GM20000 (cell line): Measurements from ENCODE around the gene SHISAL1.

Experiments
- DNase-seq: peaks from one replicate; pipeline ENCODE4 v3.0.0; 2012; ENCODE audit warnings: low spot score
- CTCF ChIP-seq: IDR thresholded peaks from 2 replicates; pipeline ENCODE4 v1.5.1; 2012; ENCODE audit warnings: mild to moderate bottlenecking, control low read depth; ENCODE audit errors: extremely low read depth, missing control alignments

Gene SHISAL1

GRCh38 chr22:44342347-44342956 is 29.7 kb upstream of the SHISAL1 start:
- TF ChIP-seq CTCF = no peak

GRCh38 chr22:44341431-44342346 is 28.9 kb upstream of the SHISAL1 start:
- no peak for DNase-seq
- no peak for TF ChIP-seq CTCF

More at GRCh38 chr22:44342347-44342956, 29.7 kb upstream of the SHISAL1 start:
- no peak for DNase-seq

- no peak for DNase-seq
- no peak for TF ChIP-seq CTCF
These were observed 27.8 kb upstream of the SHISAL1 start for GRCh38 chr22:44340271-44341239.

- DNase-seq = no peak
- no peak for TF ChIP-seq CTCF
These were observed 26.2 kb upstream of the SHISAL1 start for GRCh38 chr22:44338906-44339305.

GRCh38 chr22:44338177-44338810 is 25.5 kb upstream of the SHISAL1 start:
- DNase-seq = no peak
- no peak for TF ChIP-seq CTCF

GRCh38 chr22:44337678-44338004 is 24.9 kb upstream of the SHISAL1 start:
- TF ChIP-seq CTCF = no peak
- no peak for DNase-seq
